ENCODE data around the gene SLC44A5.

GRCh38 chr1:75519651-75520427, 91.1 kb downstream of the SLC44A5 start:
- no peak for TF ChIP-seq CTCF (IDR thresholded peaks at IDR 0.05)
- TF ChIP-seq POLR2AphosphoS5 (IDR thresholded peaks at IDR 0.05) = no peak
- TF ChIP-seq POLR2A (IDR thresholded peaks at IDR 0.05) = no peak
- TF ChIP-seq EP300 (IDR thresholded peaks at IDR 0.05) = no peak

Data from suprapubic skin (tissue), 4 donors.